HL-60 (cell line): ENCODE results near the gene DMC1.

Experiments
- GABPA ChIP-seq: IDR thresholded peaks from 2 replicates; pipeline ENCODE4 v1.6.1; 2012; ENCODE audit warnings: low read depth
- POLR2AphosphoS5 ChIP-seq: IDR thresholded peaks from 2 replicates; pipeline ENCODE4 v1.6.1; 2012; ENCODE audit warnings: low read depth
- TF ChIP-seq, protein P1 (sequence below): IDR thresholded peaks from one replicate; pipeline ENCODE4 v1.5.1; 2011; ENCODE audit warnings: low read length, control low read depth, inconsistent platforms; ENCODE audit not compliant: insufficient read depth

DNA sequence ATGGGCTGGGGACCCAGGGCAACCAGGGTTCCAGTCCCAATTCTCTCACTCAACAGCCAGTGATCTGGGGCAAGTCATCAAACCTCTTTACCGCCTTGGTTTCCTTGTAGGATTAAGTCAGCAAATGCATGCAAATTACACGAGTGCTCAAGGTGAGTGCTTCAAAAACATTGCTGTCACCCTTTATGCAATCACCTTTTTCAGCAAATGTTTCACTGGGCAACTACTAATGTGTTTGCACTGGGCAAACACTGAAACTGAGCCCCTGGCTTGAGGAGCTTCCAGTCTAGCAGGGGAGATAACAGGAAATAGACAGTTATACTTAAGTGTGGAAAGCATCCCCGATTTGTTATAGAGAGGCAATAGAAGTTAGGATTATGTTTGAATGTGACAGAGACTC, 37.7 kb upstream of the DMC1 start:
- TF ChIP-seq POLR2AphosphoS5 (no peak), GABPA (no peak)
- TF ChIP-seq, protein P1, sequence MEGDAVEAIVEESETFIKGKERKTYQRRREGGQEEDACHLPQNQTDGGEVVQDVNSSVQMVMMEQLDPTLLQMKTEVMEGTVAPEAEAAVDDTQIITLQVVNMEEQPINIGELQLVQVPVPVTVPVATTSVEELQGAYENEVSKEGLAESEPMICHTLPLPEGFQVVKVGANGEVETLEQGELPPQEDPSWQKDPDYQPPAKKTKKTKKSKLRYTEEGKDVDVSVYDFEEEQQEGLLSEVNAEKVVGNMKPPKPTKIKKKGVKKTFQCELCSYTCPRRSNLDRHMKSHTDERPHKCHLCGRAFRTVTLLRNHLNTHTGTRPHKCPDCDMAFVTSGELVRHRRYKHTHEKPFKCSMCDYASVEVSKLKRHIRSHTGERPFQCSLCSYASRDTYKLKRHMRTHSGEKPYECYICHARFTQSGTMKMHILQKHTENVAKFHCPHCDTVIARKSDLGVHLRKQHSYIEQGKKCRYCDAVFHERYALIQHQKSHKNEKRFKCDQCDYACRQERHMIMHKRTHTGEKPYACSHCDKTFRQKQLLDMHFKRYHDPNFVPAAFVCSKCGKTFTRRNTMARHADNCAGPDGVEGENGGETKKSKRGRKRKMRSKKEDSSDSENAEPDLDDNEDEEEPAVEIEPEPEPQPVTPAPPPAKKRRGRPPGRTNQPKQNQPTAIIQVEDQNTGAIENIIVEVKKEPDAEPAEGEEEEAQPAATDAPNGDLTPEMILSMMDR: no peak
